ENCODE results near the gene ZSCAN25. TPM values are rescaled to one million over a fixed set of nuclear protein-coding genes. Genes with fewer than 3 reads are reported as not detected.

ZSCAN25 gene
- total and polyA plus RNA-seq, 2 of the 13 experiments (the other 11 are each of a cell fraction or from before 2014, with no cell fraction given) = 12.1 to 16.8 TPM

GRCh38 chr7:99616359-99617191 is at the start of gene ZSCAN25 (continued):
- TF ChIP-seq PCBP1 (IDR thresholded peaks at IDR 0.05; ENCODE audit: borderline replicate concordance, low read depth, low read length) (peak; percentile 87; the same call in 1 of the 2 replicates), ZMAT5 (CRISPR knock-in tag; IDR thresholded peaks at IDR 0.05; ENCODE audit: borderline replicate concordance, low read depth) (0 out of 2 replicates have a peak, but pooled peaks have one; percentile 53), ZC3H13 (CRISPR knock-in tag; IDR thresholded peaks at IDR 0.05) (no peak; the same call in 1 of the 2 replicates), ETV5 (CRISPR knock-in tag; IDR thresholded peaks at IDR 0.05; ENCODE audit: borderline replicate concordance) (peak; percentile 93), ATF3 (CRISPR knock-in tag; IDR thresholded peaks at IDR 0.05) (peak; percentile 34; the same call in 1 of the 2 replicates), ZFP1 (CRISPR knock-in tag; IDR thresholded peaks at IDR 0.05) (peak; percentile 81; the same call in 1 of the 2 replicates), ZZZ3 (CRISPR knock-in tag; IDR thresholded peaks at IDR 0.05; ENCODE audit: borderline replicate concordance) (peak; percentile 93; the same call in 1 of the 2 replicates), ZNF709 (CRISPR knock-in tag; IDR thresholded peaks at IDR 0.05) (peak; percentile 91; the same call in 1 of the 2 replicates), ZNF274 (CRISPR knock-in tag; IDR thresholded peaks at IDR 0.05) (peak; percentile 94), PHF21A (CRISPR knock-in tag; IDR thresholded peaks at IDR 0.05) (peak; percentile 62; the same call in 1 of the 2 replicates), FOXA3 (CRISPR knock-in tag; IDR thresholded peaks at IDR 0.05) (peak; percentile 62), PITX1 (CRISPR knock-in tag; IDR thresholded peaks at IDR 0.05) (peak; percentile 89), ZNF841 (CRISPR knock-in tag; IDR thresholded peaks at IDR 0.05; ENCODE audit: borderline replicate concordance) (no peak), AKNA (CRISPR knock-in tag; IDR thresholded peaks at IDR 0.05; ENCODE audit: borderline replicate concordance) (0 out of 2 replicates have a peak, but pooled peaks have one; percentile 22), PAF1 (CRISPR knock-in tag; IDR thresholded peaks at IDR 0.05) (0 out of 2 replicates have a peak, but pooled peaks have one; percentile 53), ELF3 (CRISPR knock-in tag; IDR thresholded peaks at IDR 0.05) (peak; percentile 89), ZKSCAN5 (CRISPR knock-in tag; IDR thresholded peaks at IDR 0.05) (no peak), RBM22 (optimal IDR thresholded peaks at IDR 0.05; ENCODE audit: low read length) (no peak), ZBTB43 (CRISPR knock-in tag; conservative IDR thresholded peaks at IDR 0.05) (peak; percentile 81), FLYWCH1 (CRISPR knock-in tag; IDR thresholded peaks at IDR 0.05) (no peak), ZFP41 (CRISPR knock-in tag; IDR thresholded peaks at IDR 0.05; ENCODE audit: borderline replicate concordance) (peak; percentile 55; the same call in 1 of the 2 replicates), ZNF530 (CRISPR knock-in tag; IDR thresholded peaks at IDR 0.05; ENCODE audit: low read depth) (no peak), RARA (CRISPR knock-in tag; IDR thresholded peaks at IDR 0.05) (peak; percentile 26; the same call in 1 of the 2 replicates), ZNF367 (CRISPR knock-in tag; IDR thresholded peaks at IDR 0.05; ENCODE audit: borderline replicate concordance) (no peak)

Measured in HepG2 (cell line).